HG02973 (cell line): ENCODE data around the gene ARHGAP29.

ENCODE experiments used
- ATAC-seq: cut with Tn5 transposase; IDR thresholded peaks from one replicate; pipeline ENCODE4 v1.9.1; 2021; ENCODE audit warnings: moderate library complexity; ENCODE audit not compliant: unreplicated experiment

ARHGAP29 gene

GRCh38 chr1:94237291-94238226 lies at the start of gene ARHGAP29:
Gene ARHGAP29, minus strand, starts transcription at chr1:94237584. Its CDS starts 5,973 bp downstream, at chr1:94231611.
- ATAC-seq, result peak; percentile 89

- ATAC-seq, result no peak
Measured at GRCh38 chr1:94286864-94287437, 49.6 kb upstream of the ARHGAP29 start.

GRCh38 chr1:94285031-94285654 lies 47.8 kb upstream of the ARHGAP29 start:
- ATAC-seq, result no peak

- peak; percentile 67 for ATAC-seq
Measured at GRCh38 chr1:94284476-94284875, 47.1 kb upstream of the ARHGAP29 start.

- ATAC-seq, result no peak
Measured at GRCh38 chr1:94283462-94283861, 46.1 kb upstream of the ARHGAP29 start.

GRCh38 chr1:94282143-94282711 lies 44.8 kb upstream of the ARHGAP29 start:
- no peak for ATAC-seq

- no peak for ATAC-seq
Measured at GRCh38 chr1:94281361-94282142, 44.2 kb upstream of the ARHGAP29 start.

GRCh38 chr1:94280541-94280940 lies 43.2 kb upstream of the ARHGAP29 start:
- no peak for ATAC-seq

- no peak for ATAC-seq
Measured at GRCh38 chr1:94279462-94279861, 42.1 kb upstream of the ARHGAP29 start.

- no peak for ATAC-seq
Measured at GRCh38 chr1:94279038-94279437, 41.7 kb upstream of the ARHGAP29 start.

- ATAC-seq, result no peak
Measured at GRCh38 chr1:94276988-94277434, 39.6 kb upstream of the ARHGAP29 start.

GRCh38 chr1:94275083-94275482 lies 37.7 kb upstream of the ARHGAP29 start:
- no peak for ATAC-seq

- no peak for ATAC-seq
Measured at GRCh38 chr1:94274561-94274960, 37.2 kb upstream of the ARHGAP29 start.

- ATAC-seq, result no peak
Measured at GRCh38 chr1:94273111-94273510, 35.7 kb upstream of the ARHGAP29 start.

- no peak for ATAC-seq
Measured at GRCh38 chr1:94272388-94272787, 35.0 kb upstream of the ARHGAP29 start.

- ATAC-seq, result no peak
Measured at GRCh38 chr1:94271373-94271772, 34.0 kb upstream of the ARHGAP29 start.

- no peak for ATAC-seq
Measured at GRCh38 chr1:94270801-94271203, 33.4 kb upstream of the ARHGAP29 start.

GRCh38 chr1:94269921-94270320 lies 32.5 kb upstream of the ARHGAP29 start:
- no peak for ATAC-seq

GRCh38 chr1:94265906-94266305 lies 28.5 kb upstream of the ARHGAP29 start:
- no peak for ATAC-seq

GRCh38 chr1:94265011-94265422 lies 27.6 kb upstream of the ARHGAP29 start:
- ATAC-seq, result no peak
